Hypothalamus (tissue), 51 donors: ENCODE measurements around the gene CDK11B.
"Not testable (repeated sequence)": the region's sequence is repeated elsewhere in the genome, so short reads cannot be mapped to it uniquely, and the experiment has no call there.

Source experiments
- DNase-seq, 51 donors: peaks; one replicate each; lab custom pipeline; 2025; lab: John Stamatoyannopoulos, UW

Gene CDK11B

GRCh38 chr1:1662830-1663560, 4.2 kb upstream of the CDK11B start:
- not testable (repeated sequence) for DNase-seq

GRCh38 chr1:1662392-1662791, 3.6 kb upstream of the CDK11B start:
- DNase-seq = not testable (repeated sequence)

GRCh38 chr1:1648265-1648664, 10.5 kb downstream of the CDK11B start:
- DNase-seq = not testable (repeated sequence)

GRCh38 chr1:1647567-1648241, 11.1 kb downstream of the CDK11B start:
- not testable (repeated sequence) for DNase-seq

GRCh38 chr1:1646326-1646725, 12.5 kb downstream of the CDK11B start:
- DNase-seq = not testable (repeated sequence)

GRCh38 chr1:1640711-1641461, 17.9 kb downstream of the CDK11B start:
- not testable (repeated sequence) for DNase-seq

- DNase-seq = not testable (repeated sequence)
These were observed 18.7 kb downstream of the CDK11B start for GRCh38 chr1:1640081-1640480.

GRCh38 chr1:1639368-1639767, 19.4 kb downstream of the CDK11B start:
- not testable (repeated sequence) for DNase-seq

GRCh38 chr1:1638528-1638927, 20.3 kb downstream of the CDK11B start:
- DNase-seq = not testable (repeated sequence)

- DNase-seq = not testable (repeated sequence)
These were observed 21.3 kb downstream of the CDK11B start for GRCh38 chr1:1637479-1637875.

- DNase-seq = not testable (repeated sequence)
These were observed 22.0 kb downstream of the CDK11B start for GRCh38 chr1:1636621-1637478.

- not testable (repeated sequence) for DNase-seq
These were observed 24.2 kb downstream of the CDK11B start for GRCh38 chr1:1634613-1635012.

GRCh38 chr1:1633409-1633808, 25.4 kb downstream of the CDK11B start:
- not testable (repeated sequence) for DNase-seq

- no peak for DNase-seq
These were observed 26.9 kb downstream of the CDK11B start, which contains the start of gene MMP23B for GRCh38 chr1:1631782-1632420. Gene MMP23B, plus strand, starts transcription at chr1:1632173. Its CDS starts 46 bp downstream, at chr1:1632219.

- peak in 27 of 51 donors; percentile 3 to 69 (median 36) for DNase-seq
These were observed 27.6 kb downstream of the CDK11B start for GRCh38 chr1:1630965-1631781.

GRCh38 chr1:1630191-1630964, 28.4 kb downstream of the CDK11B start:
- DNase-seq = peak in 5 of 51 donors; percentile 5 to 30 (median 21)

GRCh38 chr1:1629430-1630190, 29.2 kb downstream of the CDK11B start:
- DNase-seq = no peak
